Measurements from ENCODE around the gene GDPD2.
"Not testable (repeated sequence)": the region's sequence is repeated elsewhere in the genome, so short reads cannot be mapped to it uniquely, and the experiment has no call there.

GDPD2 gene

DNA sequence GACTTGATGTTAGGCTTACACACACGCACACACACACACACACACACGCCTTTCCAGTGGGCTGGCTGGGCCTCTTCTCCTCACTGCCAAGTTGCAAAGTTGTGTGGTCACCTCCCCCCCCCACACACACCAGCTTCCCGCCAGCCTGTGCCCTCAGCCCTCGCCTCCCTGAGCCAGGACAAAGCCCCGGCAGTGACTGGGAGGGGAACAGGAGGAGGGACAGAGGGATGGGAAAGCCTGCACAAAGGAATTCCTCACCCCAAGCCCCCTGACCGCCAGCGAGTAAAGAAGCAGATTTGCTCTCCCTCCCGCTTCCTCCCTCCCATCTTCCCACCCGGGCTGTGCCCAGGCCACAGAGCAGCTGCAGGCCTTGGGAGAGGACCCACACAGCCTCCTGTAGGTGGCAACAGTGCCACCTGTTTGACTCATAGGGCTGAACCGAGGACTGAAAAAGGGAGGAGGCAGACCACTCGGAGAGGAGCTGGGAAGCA, at the start of gene GDPD2:
GDPD2 (plus strand) TSS at position 464 of the 491 bp plus-strand sequence. CDS start 1,671 bp downstream, outside the sequence.
- Mint-ChIP-seq H3K9me3 (no peaks in the 10 kb centered on the region), H3K27me3 (ENCODE audit: low read depth) (peaks cover 14% of the 10 kb centered on the region), H3K36me3 (ENCODE audit: low read depth) (no peaks in the 10 kb centered on the region), H3K4me3 (peak within 1 kb of the TSS; percentile 66 to 74 (median 72)), H3K27ac (peak within 1 kb of the TSS in 2 of 3 experiments; percentile 74 to 79), H3K4me1 (peaks cover 6% of the 10 kb centered on the region)
- TF ChIP-seq, protein P1, sequence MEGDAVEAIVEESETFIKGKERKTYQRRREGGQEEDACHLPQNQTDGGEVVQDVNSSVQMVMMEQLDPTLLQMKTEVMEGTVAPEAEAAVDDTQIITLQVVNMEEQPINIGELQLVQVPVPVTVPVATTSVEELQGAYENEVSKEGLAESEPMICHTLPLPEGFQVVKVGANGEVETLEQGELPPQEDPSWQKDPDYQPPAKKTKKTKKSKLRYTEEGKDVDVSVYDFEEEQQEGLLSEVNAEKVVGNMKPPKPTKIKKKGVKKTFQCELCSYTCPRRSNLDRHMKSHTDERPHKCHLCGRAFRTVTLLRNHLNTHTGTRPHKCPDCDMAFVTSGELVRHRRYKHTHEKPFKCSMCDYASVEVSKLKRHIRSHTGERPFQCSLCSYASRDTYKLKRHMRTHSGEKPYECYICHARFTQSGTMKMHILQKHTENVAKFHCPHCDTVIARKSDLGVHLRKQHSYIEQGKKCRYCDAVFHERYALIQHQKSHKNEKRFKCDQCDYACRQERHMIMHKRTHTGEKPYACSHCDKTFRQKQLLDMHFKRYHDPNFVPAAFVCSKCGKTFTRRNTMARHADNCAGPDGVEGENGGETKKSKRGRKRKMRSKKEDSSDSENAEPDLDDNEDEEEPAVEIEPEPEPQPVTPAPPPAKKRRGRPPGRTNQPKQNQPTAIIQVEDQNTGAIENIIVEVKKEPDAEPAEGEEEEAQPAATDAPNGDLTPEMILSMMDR (IDR thresholded peaks at IDR 0.05; ENCODE audit: unreplicated experiment in 3 of 3), result peak; percentile 22 to 36 (median 27)

GRCh38 chrX:70386235-70386634, 36.9 kb upstream of the GDPD2 start:
- no peaks in the 10 kb centered on the region for H3K4me1 Mint-ChIP-seq
- peaks cover 33% of the 10 kb centered on the region for H3K36me3 Mint-ChIP-seq (ENCODE audit: low read depth)
- no peaks in the 10 kb centered on the region for H3K27me3 Mint-ChIP-seq (ENCODE audit: low read depth)
- TF ChIP-seq, protein P1 (IDR thresholded peaks at IDR 0.05; ENCODE audit: unreplicated experiment in 3 of 3), result no peak
- no peak overlapping the region for H3K4me3 Mint-ChIP-seq
- H3K27ac Mint-ChIP-seq, result no peak overlapping the region
- peaks cover 2% of the 10 kb centered on the region for H3K9me3 Mint-ChIP-seq

- TF ChIP-seq, protein P1 (IDR thresholded peaks at IDR 0.05; ENCODE audit: unreplicated experiment in 3 of 3), result no peak
- H3K4me1 Mint-ChIP-seq, result no peaks in the 10 kb centered on the region
- H3K27ac Mint-ChIP-seq, result no peak overlapping the region
- H3K4me3 Mint-ChIP-seq, result no peak overlapping the region
- peaks cover 14% of the 10 kb centered on the region for H3K9me3 Mint-ChIP-seq
- H3K27me3 Mint-ChIP-seq (ENCODE audit: low read depth), result no peaks in the 10 kb centered on the region
- peaks cover 17% of the 10 kb centered on the region for H3K36me3 Mint-ChIP-seq (ENCODE audit: low read depth)
Measured at GRCh38 chrX:70398899-70399298, 24.2 kb upstream of the GDPD2 start.

- H3K4me3 Mint-ChIP-seq; H3K27ac Mint-ChIP-seq; H3K4me1 Mint-ChIP-seq; H3K27me3 Mint-ChIP-seq (ENCODE audit: low read depth); H3K9me3 Mint-ChIP-seq: not testable (repeated sequence)
- peaks cover 11% of the 10 kb centered on the region for H3K36me3 Mint-ChIP-seq (ENCODE audit: low read depth)
Measured at GRCh38 chrX:70400181-70400580, 22.9 kb upstream of the GDPD2 start.

DNA sequence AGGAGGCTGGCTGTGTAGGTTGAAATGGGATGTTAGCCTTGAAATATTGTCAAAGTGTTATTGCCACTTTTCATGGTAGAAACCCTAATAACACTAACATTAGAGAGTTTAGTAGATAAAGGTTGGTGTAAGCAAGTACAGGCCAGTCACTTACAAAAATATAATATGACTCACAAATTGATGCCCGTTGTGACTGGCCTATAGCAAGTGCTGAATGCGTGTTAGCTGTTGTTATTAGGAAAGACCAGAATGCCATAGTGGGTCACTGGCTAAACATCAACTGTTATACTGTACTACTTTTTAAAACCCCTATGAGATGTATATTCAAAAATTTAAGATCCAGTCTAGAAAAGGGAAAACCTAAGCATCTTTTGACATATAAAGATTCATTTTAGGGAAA, 20.4 kb upstream of the GDPD2 start:
- peaks cover 5% of the 10 kb centered on the region for H3K9me3 Mint-ChIP-seq

DNA sequence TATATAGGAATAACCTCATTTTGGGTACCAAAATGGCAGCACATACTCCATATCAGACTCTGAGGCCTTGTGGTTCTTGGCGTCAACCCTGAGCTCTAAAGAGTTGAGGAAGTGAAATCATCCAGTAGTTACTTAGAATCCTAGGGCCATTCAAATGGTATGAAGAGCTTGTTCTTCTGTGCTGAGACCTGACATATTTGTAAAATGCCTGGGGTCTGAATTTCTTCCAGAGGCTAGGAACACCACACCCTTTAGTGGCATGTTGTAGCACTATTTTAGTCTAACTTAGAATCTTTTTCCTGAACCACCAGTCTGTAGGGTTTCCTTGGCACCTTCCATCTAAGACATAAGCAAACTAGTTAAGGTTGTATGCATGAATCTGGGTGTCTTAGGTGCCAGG, 18.1 kb upstream of the GDPD2 start:
- Mint-ChIP-seq H3K4me1 (no peaks in the 10 kb centered on the region), H3K4me3 (no peak overlapping the region), H3K36me3 (ENCODE audit: low read depth) (peaks cover 5% of the 10 kb centered on the region), H3K9me3 (peaks cover 5% of the 10 kb centered on the region), H3K27me3 (ENCODE audit: low read depth) (no peaks in the 10 kb centered on the region), H3K27ac (no peak overlapping the region)
- TF ChIP-seq, protein P1 (IDR thresholded peaks at IDR 0.05; ENCODE audit: unreplicated experiment in 3 of 3), result no peak

More for the DNA sequence above, 20.4 kb upstream of the GDPD2 start:
- Mint-ChIP-seq H3K4me1 (no peaks in the 10 kb centered on the region), H3K27me3 (ENCODE audit: low read depth) (no peaks in the 10 kb centered on the region), H3K27ac (no peak overlapping the region), H3K4me3 (no peak overlapping the region), H3K36me3 (ENCODE audit: low read depth) (peaks cover 1% of the 10 kb centered on the region)
- TF ChIP-seq, protein P1 (IDR thresholded peaks at IDR 0.05; ENCODE audit: unreplicated experiment in 3 of 3), result no peak

Measured in nephron (organoid).